RWPE2 (cell line): ENCODE measurements around the gene GADD45A.
"Not testable (repeated sequence)": the region's sequence is repeated elsewhere in the genome, so short reads cannot be mapped to it uniquely, and the experiment has no call there.

Experiments
- ATAC-seq: fragments of 200-7000 bp; cut with Tn5 transposase; 3 replicates; pipeline ENCODE4 v1.9.1; 2021; ENCODE audit warnings: low read depth
- DNase-seq: peaks from one replicate; pipeline ENCODE4 v3.0.0-alpha.2; 2020; ENCODE audit warnings: low spot score
- H3K27ac ChIP-seq: fragments of 450-650 bp; 2 replicates; pipeline ENCODE4 v1.5.1; 2017; ENCODE audit warnings: mild to moderate bottlenecking; ENCODE audit not compliant: poor library complexity, severe bottlenecking
- H3K27me3 ChIP-seq: fragments of 250-450 bp; sonication (Bioruptor Pico); 2 replicates; pipeline ENCODE4 v1.5.1; 2021; ENCODE audit warnings: mild to moderate bottlenecking, moderate library complexity; ENCODE audit not compliant: insufficient read depth, poor library complexity, severe bottlenecking
- H3K36me3 ChIP-seq: fragments of 250-450 bp; sonication (Bioruptor Pico); 2 replicates; pipeline ENCODE4 v1.5.1; 2020; ENCODE audit warnings: low read depth, mild to moderate bottlenecking, moderate library complexity
- H3K4me1 ChIP-seq: fragments of 250-450 bp; sonication (Bioruptor Pico); 2 replicates; pipeline ENCODE4 v1.5.1; 2021; ENCODE audit warnings: mild to moderate bottlenecking, moderate library complexity; ENCODE audit not compliant: insufficient read depth, poor library complexity, severe bottlenecking
- H3K4me3 ChIP-seq: fragments of 250-450 bp; sonication (Bioruptor Pico); 2 replicates; pipeline ENCODE4 v1.5.1; 2021; ENCODE audit warnings: mild to moderate bottlenecking, moderate library complexity; ENCODE audit not compliant: severe bottlenecking
- H3K9me3 ChIP-seq: fragments of 250-450 bp; sonication (Bioruptor Pico); 2 replicates; pipeline ENCODE4 v1.5.1; 2021; ENCODE audit warnings: mild to moderate bottlenecking, moderate library complexity; ENCODE audit not compliant: severe bottlenecking
- TF ChIP-seq, protein P1 (sequence below): fragments of 450-650 bp; IDR thresholded peaks from one replicate; pipeline ENCODE4 v1.5.1; 2017; ENCODE audit warnings: mild to moderate bottlenecking, moderate library complexity; ENCODE audit not compliant: poor library complexity, severe bottlenecking

The GADD45A gene

DNA sequence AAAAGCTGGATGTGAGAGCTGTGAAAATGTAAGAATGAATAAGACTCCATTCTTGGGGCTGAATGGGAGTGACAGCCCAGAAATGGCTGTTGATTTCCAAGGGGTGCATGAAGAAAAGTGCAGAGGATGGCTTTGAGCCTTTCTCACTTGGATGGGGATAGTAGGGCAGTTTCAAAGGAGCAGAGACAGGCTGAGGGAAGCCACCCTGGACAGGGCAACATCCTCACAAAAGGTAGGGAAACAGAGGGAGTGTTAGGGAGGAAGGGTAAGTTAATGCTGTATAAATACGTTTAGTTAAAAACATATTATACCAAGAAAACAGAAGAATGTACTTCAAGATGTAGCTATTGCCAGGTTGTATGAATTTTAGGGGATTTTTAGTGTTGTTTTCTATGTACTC lies 38.1 kb downstream of the GADD45A start:
- H3K27me3 ChIP-seq = no peaks in the 10 kb centered on the region
- DNase-seq (no peak), ATAC-seq (no peak)
- TF ChIP-seq, protein P1, sequence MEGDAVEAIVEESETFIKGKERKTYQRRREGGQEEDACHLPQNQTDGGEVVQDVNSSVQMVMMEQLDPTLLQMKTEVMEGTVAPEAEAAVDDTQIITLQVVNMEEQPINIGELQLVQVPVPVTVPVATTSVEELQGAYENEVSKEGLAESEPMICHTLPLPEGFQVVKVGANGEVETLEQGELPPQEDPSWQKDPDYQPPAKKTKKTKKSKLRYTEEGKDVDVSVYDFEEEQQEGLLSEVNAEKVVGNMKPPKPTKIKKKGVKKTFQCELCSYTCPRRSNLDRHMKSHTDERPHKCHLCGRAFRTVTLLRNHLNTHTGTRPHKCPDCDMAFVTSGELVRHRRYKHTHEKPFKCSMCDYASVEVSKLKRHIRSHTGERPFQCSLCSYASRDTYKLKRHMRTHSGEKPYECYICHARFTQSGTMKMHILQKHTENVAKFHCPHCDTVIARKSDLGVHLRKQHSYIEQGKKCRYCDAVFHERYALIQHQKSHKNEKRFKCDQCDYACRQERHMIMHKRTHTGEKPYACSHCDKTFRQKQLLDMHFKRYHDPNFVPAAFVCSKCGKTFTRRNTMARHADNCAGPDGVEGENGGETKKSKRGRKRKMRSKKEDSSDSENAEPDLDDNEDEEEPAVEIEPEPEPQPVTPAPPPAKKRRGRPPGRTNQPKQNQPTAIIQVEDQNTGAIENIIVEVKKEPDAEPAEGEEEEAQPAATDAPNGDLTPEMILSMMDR = no peak
- no peak overlapping the region for H3K4me3 ChIP-seq
- peaks cover 50% of the 10 kb centered on the region for H3K4me1 ChIP-seq
- no peaks in the 10 kb centered on the region for H3K9me3 ChIP-seq
- H3K36me3 ChIP-seq = no peaks in the 10 kb centered on the region
- peak overlapping the region; percentile 88 for H3K27ac ChIP-seq

DNA sequence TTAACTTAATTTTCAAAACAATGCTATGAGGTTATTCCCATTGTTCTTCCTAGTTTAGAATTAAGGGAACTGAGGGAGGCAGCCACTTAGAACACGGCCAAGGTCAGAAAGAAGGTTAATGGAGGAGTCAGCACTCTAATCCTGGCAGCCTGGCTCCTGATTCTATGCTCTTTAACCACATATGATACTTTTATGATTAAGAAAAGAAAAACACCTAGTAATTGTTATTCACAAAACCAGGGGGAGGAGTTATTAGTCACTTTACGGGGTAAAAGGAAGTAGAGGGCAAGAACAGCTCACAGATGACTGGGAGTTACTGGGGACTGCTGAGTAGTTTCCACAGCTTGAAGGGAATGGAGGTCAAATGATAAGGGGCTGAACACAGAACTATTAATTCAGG lies 38.6 kb downstream of the GADD45A start:
- Histone ChIP-seq H3K27me3 (no peaks in the 10 kb centered on the region), H3K36me3 (no peaks in the 10 kb centered on the region), H3K4me3 (no peak overlapping the region), H3K9me3 (no peaks in the 10 kb centered on the region), H3K27ac (peak overlapping the region; percentile 88), H3K4me1 (peaks cover 49% of the 10 kb centered on the region)
- TF ChIP-seq, protein P1 = no peak
- DNase-seq (no peak), ATAC-seq (peak; percentile 89)

DNA sequence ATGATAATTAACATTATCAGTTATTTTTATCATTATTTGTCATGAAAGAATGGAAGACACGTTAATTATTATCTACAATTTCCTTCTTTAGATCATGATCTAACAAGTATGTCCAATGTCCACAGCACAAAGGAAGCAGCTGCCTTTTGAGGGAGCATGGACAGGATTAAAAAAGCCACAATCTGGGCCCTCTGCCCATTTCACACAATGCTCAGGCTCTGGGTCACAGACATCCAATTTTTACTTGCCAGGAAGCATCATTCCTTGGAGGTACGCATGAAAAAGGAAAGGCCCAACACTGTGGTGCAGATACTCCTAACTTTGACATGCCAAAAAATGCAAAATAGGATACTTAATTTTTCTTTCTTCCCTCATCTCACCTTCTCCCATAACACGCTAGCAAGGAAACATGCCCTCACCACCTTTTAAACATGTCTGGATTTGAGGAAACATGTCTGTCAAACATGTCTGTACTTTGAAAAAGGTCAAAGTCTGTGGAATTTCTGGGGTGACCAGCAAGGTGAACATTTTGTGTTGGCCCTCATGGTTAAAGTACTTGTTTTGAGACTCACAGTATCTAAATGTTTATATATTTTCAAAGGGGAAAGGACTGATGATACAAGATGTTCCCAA lies 40.0 kb downstream of the GADD45A start:
- Histone ChIP-seq H3K27me3 (no peaks in the 10 kb centered on the region), H3K36me3 (no peaks in the 10 kb centered on the region; the same call in 1 of the 2 replicates), H3K27ac (peak overlapping the region; percentile 88), H3K4me3 (no peak overlapping the region), H3K9me3 (no peaks in the 10 kb centered on the region), H3K4me1 (peaks cover 49% of the 10 kb centered on the region)
- TF ChIP-seq, protein P1 = no peak
- ATAC-seq = peak; percentile 54
- no peak for DNase-seq

DNA sequence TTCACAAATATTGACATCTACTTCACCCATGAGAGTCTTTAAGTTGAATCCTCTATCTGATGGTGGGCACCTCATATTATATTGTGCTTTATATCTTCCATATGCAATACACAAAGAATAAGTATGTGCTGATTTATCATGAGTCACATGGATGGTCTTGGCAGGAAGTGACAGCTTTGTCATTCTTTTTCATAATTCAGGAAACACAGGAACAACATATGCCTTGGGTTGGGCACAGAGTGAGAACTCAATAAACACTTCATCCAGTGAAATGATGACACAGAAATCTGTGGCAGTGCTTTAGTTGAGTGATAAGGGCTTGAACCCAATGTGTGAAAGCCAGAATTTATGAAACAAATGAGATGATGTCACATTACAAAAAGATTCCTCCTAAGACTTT lies 41.2 kb downstream of the GADD45A start:
- Histone ChIP-seq H3K36me3 (no peaks in the 10 kb centered on the region; the same call in 1 of the 2 replicates), H3K9me3 (no peaks in the 10 kb centered on the region), H3K27ac (peak overlapping the region; percentile 88), H3K27me3 (no peaks in the 10 kb centered on the region), H3K4me3 (no peak overlapping the region), H3K4me1 (peaks cover 49% of the 10 kb centered on the region)
- TF ChIP-seq, protein P1 = no peak
- ATAC-seq (peak; percentile 32), DNase-seq (no peak)

DNA sequence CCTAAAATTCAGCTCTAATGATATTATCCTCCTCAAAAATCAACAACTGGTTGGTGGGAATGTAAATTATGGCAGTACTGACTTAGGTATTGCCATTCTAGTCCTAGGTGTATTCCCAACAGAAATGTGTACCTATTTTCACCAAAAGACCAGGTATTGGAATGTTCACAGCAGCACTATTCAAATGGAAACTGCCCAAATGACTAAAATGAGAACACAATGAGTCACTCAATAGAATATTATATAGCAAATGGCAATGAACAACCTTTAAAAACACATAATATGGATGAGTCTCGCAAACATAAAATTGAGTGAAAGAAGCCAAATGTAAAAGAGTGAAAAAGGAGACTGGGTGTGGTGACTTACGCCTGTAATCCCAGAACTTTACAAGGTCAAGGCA lies 44.9 kb downstream of the GADD45A start:
- no peaks in the 10 kb centered on the region for H3K9me3 ChIP-seq
- H3K4me3 ChIP-seq = no peak overlapping the region
- no peak overlapping the region for H3K27ac ChIP-seq
- DNase-seq (no peak), ATAC-seq (no peak)
- no peaks in the 10 kb centered on the region; the same call in 1 of the 2 replicates for H3K36me3 ChIP-seq
- H3K4me1 ChIP-seq = peaks cover 22% of the 10 kb centered on the region
- TF ChIP-seq, protein P1 = no peak
- no peaks in the 10 kb centered on the region for H3K27me3 ChIP-seq

DNA sequence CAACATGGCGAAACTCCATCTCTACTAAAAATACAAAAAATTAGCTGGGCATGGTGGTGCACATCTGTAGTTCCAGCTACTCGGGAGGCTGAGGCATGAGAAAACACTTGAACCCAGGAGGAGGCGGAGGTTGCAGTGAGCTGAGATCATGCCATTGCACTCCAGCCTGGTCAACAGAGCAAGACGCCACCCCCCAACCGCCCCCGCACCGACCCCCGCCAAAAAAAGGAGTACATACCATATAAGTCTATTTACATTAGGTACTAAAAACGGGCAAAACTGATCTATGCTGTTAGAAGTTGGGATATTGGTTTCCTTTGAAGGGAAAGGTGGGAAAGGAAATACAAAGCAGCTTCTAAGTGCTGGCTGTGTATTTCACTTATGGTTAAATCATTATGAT lies 45.3 kb downstream of the GADD45A start:
- not testable (repeated sequence) for DNase-seq, H3K4me3 ChIP-seq, H3K9me3 ChIP-seq, H3K36me3 ChIP-seq, H3K27me3 ChIP-seq, H3K27ac ChIP-seq, ATAC-seq
- H3K4me1 ChIP-seq = peaks cover 19% of the 10 kb centered on the region
